Transverse colon (tissue), 4 donors: ENCODE data around the gene NRCAM.

Source experiments
- POLR2AphosphoS5 ChIP-seq, 3 donors: sonication (generic); formaldehyde crosslinking; IDR thresholded peaks; one replicate each; pipeline ENCODE4 v1.6.1; 2016; ENCODE audit warnings: antibody characterized with exemption in 3 of 3
- TF ChIP-seq, protein P1 (sequence below), 5 experiments: fragments of 200-600 bp in 3 of 5; fragments of 450-650 bp in 2 of 5; sonication (generic) in 3 of 5; IDR thresholded peaks; 1 replicate in 2 of 5; 2 replicates in 3 of 5; pipeline ENCODE4 v1.5.1; 2016 to 2017; ENCODE audit warnings: antibody characterized with exemption in 5 of 5, inconsistent platforms in 3 of 5, mild to moderate bottlenecking in 2 of 5, moderate library complexity in 1 of 5

DNA sequence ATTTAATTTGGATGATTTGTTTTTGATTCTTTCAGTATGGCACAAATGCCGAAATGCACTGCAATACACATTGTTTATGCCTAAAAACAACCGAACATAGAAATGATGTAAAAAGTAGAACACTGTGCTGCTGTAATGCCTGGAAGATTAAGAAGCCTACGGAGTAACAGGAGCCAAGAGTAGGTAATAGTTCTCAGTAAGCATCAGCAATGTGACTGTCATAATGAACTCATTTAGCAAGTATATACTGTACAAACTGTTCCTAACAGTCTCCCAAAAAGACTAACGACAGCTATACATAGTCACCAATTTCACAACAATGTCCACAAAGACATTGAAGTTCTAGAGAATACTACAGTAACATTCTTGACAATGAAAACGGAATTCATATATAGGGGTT, 307.1 kb downstream of the NRCAM start:
- TF ChIP-seq, protein P1, sequence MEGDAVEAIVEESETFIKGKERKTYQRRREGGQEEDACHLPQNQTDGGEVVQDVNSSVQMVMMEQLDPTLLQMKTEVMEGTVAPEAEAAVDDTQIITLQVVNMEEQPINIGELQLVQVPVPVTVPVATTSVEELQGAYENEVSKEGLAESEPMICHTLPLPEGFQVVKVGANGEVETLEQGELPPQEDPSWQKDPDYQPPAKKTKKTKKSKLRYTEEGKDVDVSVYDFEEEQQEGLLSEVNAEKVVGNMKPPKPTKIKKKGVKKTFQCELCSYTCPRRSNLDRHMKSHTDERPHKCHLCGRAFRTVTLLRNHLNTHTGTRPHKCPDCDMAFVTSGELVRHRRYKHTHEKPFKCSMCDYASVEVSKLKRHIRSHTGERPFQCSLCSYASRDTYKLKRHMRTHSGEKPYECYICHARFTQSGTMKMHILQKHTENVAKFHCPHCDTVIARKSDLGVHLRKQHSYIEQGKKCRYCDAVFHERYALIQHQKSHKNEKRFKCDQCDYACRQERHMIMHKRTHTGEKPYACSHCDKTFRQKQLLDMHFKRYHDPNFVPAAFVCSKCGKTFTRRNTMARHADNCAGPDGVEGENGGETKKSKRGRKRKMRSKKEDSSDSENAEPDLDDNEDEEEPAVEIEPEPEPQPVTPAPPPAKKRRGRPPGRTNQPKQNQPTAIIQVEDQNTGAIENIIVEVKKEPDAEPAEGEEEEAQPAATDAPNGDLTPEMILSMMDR (IDR thresholded peaks at IDR 0.05): no peak
- TF ChIP-seq POLR2AphosphoS5 (IDR thresholded peaks at IDR 0.05): no peak
